Activated naive CD4-positive, alpha-beta T cell treated with anti-CD3 and anti-CD28 coated beads, Interleukin-2, amount 10 ng/mL, durations not matched to agents 7 days and 5 days (primary cell): ENCODE results near the gene DNAJC1.
"Not testable (repeated sequence)": the region's sequence is repeated elsewhere in the genome, so short reads cannot be mapped to it uniquely, and the experiment has no call there.

Experiments used
- CTCF ChIA-PET: fragments of 350-600 bp; sonication (Branson Sonifier 250); formaldehyde crosslinking; loops from one replicate; lab custom pipeline; 2021; ENCODE audit warnings: antibody characterized with exemption; lab: Charles Lee
- DNase-seq: peaks from one replicate; pipeline ENCODE4 v3.0.0-alpha.2; 2020
- H3K27ac Mint-ChIP-seq: one replicate; pipeline ENCODE4 v1.8.0; 2021; ENCODE audit warnings: mild to moderate bottlenecking, moderate library complexity, mixed read lengths
- H3K27me3 Mint-ChIP-seq: one replicate; pipeline ENCODE4 v1.8.0; 2021; ENCODE audit warnings: mild to moderate bottlenecking, mixed read lengths
- H3K36me3 Mint-ChIP-seq: one replicate; pipeline ENCODE4 v1.8.0; 2021; ENCODE audit warnings: mixed read lengths
- H3K4me1 Mint-ChIP-seq: one replicate; pipeline ENCODE4 v1.8.0; 2021; ENCODE audit warnings: mixed read lengths
- H3K4me3 Mint-ChIP-seq: one replicate; pipeline ENCODE4 v1.8.0; 2021; ENCODE audit warnings: mild to moderate bottlenecking, moderate library complexity, mixed read lengths
- H3K9me3 Mint-ChIP-seq: one replicate; pipeline ENCODE4 v1.8.0; 2021; ENCODE audit warnings: mixed read lengths

DNAJC1 gene

GRCh38 chr10:21889477-21890275 is 113.9 kb downstream of the DNAJC1 start:
- Mint-ChIP-seq H3K36me3 (peaks cover 37% of the 10 kb centered on the region), H3K4me1 (peaks cover 40% of the 10 kb centered on the region), H3K27me3 (no peaks in the 10 kb centered on the region), H3K27ac (no peak overlapping the region), H3K9me3 (peaks cover 37% of the 10 kb centered on the region), H3K4me3 (no peak overlapping the region)
- no peak for DNase-seq
- CTCF ChIA-PET = no interaction called here

- Mint-ChIP-seq H3K9me3 (peaks cover 35% of the 10 kb centered on the region), H3K27me3 (no peaks in the 10 kb centered on the region), H3K4me1 (peaks cover 40% of the 10 kb centered on the region), H3K36me3 (peaks cover 32% of the 10 kb centered on the region), H3K27ac (no peak overlapping the region), H3K4me3 (no peak overlapping the region)
- CTCF ChIA-PET = interaction anchor here (0.9 kb wide), 1 partner anchor 93 kb away, joined by 3 read pairs; no protein-coding TSS in a partner anchor
- DNase-seq = peak; percentile 42
Measured at GRCh38 chr10:21888959-21889358, 114.6 kb downstream of the DNAJC1 start.

GRCh38 chr10:21885940-21886339 is 117.6 kb downstream of the DNAJC1 start:
- CTCF ChIA-PET = no interaction called here
- H3K27me3 Mint-ChIP-seq = no peaks in the 10 kb centered on the region
- peaks cover 32% of the 10 kb centered on the region for H3K4me1 Mint-ChIP-seq
- H3K9me3 Mint-ChIP-seq = peaks cover 24% of the 10 kb centered on the region
- peaks cover 30% of the 10 kb centered on the region for H3K36me3 Mint-ChIP-seq
- no peak overlapping the region for H3K27ac Mint-ChIP-seq
- no peak overlapping the region for H3K4me3 Mint-ChIP-seq
- no peak for DNase-seq

GRCh38 chr10:21873198-21873597 is 130.3 kb downstream of the DNAJC1 start:
- Mint-ChIP-seq H3K27ac (no peak overlapping the region), H3K4me3 (no peak overlapping the region), H3K9me3 (peaks cover 13% of the 10 kb centered on the region), H3K27me3 (no peaks in the 10 kb centered on the region), H3K4me1 (no peaks in the 10 kb centered on the region), H3K36me3 (peaks cover 27% of the 10 kb centered on the region)
- CTCF ChIA-PET = no interaction called here
- no peak for DNase-seq

GRCh38 chr10:21872771-21873170 is 130.8 kb downstream of the DNAJC1 start:
- H3K27ac Mint-ChIP-seq, H3K4me3 Mint-ChIP-seq, DNase-seq, H3K4me1 Mint-ChIP-seq, CTCF ChIA-PET, H3K27me3 Mint-ChIP-seq: not testable (repeated sequence)
- peaks cover 27% of the 10 kb centered on the region for H3K36me3 Mint-ChIP-seq
- H3K9me3 Mint-ChIP-seq = peaks cover 13% of the 10 kb centered on the region

- DNase-seq = no peak
- Mint-ChIP-seq H3K27ac (no peak overlapping the region), H3K4me3 (no peak overlapping the region), H3K36me3 (peaks cover 28% of the 10 kb centered on the region), H3K4me1 (no peaks in the 10 kb centered on the region), H3K9me3 (peaks cover 13% of the 10 kb centered on the region), H3K27me3 (no peaks in the 10 kb centered on the region)
- CTCF ChIA-PET = no interaction called here
Measured at GRCh38 chr10:21870849-21871248, 132.7 kb downstream of the DNAJC1 start.

- not testable (repeated sequence) for H3K4me3 Mint-ChIP-seq
- peaks cover 23% of the 10 kb centered on the region for H3K36me3 Mint-ChIP-seq
Measured at GRCh38 chr10:21869087-21869486, 134.4 kb downstream of the DNAJC1 start.

GRCh38 chr10:21860718-21861117 is 142.8 kb downstream of the DNAJC1 start:
- Mint-ChIP-seq H3K4me3 (no peak overlapping the region), H3K27ac (no peak overlapping the region), H3K9me3 (no peaks in the 10 kb centered on the region), H3K27me3 (no peaks in the 10 kb centered on the region), H3K36me3 (peaks cover 11% of the 10 kb centered on the region), H3K4me1 (peaks cover 6% of the 10 kb centered on the region)
- CTCF ChIA-PET = no interaction called here
- no peak for DNase-seq

More at GRCh38 chr10:21869087-21869486, 134.4 kb downstream of the DNAJC1 start:
- DNase-seq, H3K27ac Mint-ChIP-seq, H3K27me3 Mint-ChIP-seq, H3K4me1 Mint-ChIP-seq, CTCF ChIA-PET: not testable (repeated sequence)
- H3K9me3 Mint-ChIP-seq = peaks cover 13% of the 10 kb centered on the region

- Mint-ChIP-seq H3K27ac (no peak overlapping the region), H3K4me1 (peaks cover 6% of the 10 kb centered on the region), H3K36me3 (peaks cover 14% of the 10 kb centered on the region), H3K4me3 (no peak overlapping the region), H3K27me3 (no peaks in the 10 kb centered on the region), H3K9me3 (no peaks in the 10 kb centered on the region)
- CTCF ChIA-PET = no interaction called here
- no peak for DNase-seq
Measured at GRCh38 chr10:21858455-21858854, 145.1 kb downstream of the DNAJC1 start.

- Mint-ChIP-seq H3K9me3 (peaks cover 25% of the 10 kb centered on the region), H3K36me3 (peaks cover 18% of the 10 kb centered on the region), H3K4me1 (no peaks in the 10 kb centered on the region), H3K4me3 (no peak overlapping the region), H3K27me3 (no peaks in the 10 kb centered on the region), H3K27ac (no peak overlapping the region)
- CTCF ChIA-PET = no interaction called here
- no peak for DNase-seq
Measured at GRCh38 chr10:21849607-21850006, 153.9 kb downstream of the DNAJC1 start.

GRCh38 chr10:21843645-21844044 is 159.9 kb downstream of the DNAJC1 start:
- H3K27me3 Mint-ChIP-seq = no peaks in the 10 kb centered on the region
- CTCF ChIA-PET = no interaction called here
- H3K4me1 Mint-ChIP-seq = no peaks in the 10 kb centered on the region
- H3K4me3 Mint-ChIP-seq = no peak overlapping the region
- DNase-seq = no peak
- H3K36me3 Mint-ChIP-seq = peaks cover 8% of the 10 kb centered on the region
- no peak overlapping the region for H3K27ac Mint-ChIP-seq
- H3K9me3 Mint-ChIP-seq = peaks cover 14% of the 10 kb centered on the region

GRCh38 chr10:21841273-21841672 is 162.3 kb downstream of the DNAJC1 start:
- CTCF ChIA-PET, H3K4me3 Mint-ChIP-seq, DNase-seq, H3K4me1 Mint-ChIP-seq, H3K27me3 Mint-ChIP-seq, H3K36me3 Mint-ChIP-seq, H3K27ac Mint-ChIP-seq: not testable (repeated sequence)
- H3K9me3 Mint-ChIP-seq = peaks cover 18% of the 10 kb centered on the region

- H3K9me3 Mint-ChIP-seq = peaks cover 43% of the 10 kb centered on the region
- H3K4me3 Mint-ChIP-seq, H3K4me1 Mint-ChIP-seq, DNase-seq, CTCF ChIA-PET, H3K27ac Mint-ChIP-seq, H3K27me3 Mint-ChIP-seq: not testable (repeated sequence)
- peaks cover 21% of the 10 kb centered on the region for H3K36me3 Mint-ChIP-seq
Measured at GRCh38 chr10:21837487-21837886, 166.0 kb downstream of the DNAJC1 start.

GRCh38 chr10:21834574-21834973 is 169.0 kb downstream of the DNAJC1 start:
- CTCF ChIA-PET, H3K4me1 Mint-ChIP-seq, H3K27me3 Mint-ChIP-seq, H3K27ac Mint-ChIP-seq, H3K4me3 Mint-ChIP-seq, DNase-seq: not testable (repeated sequence)
- Mint-ChIP-seq H3K36me3 (peaks cover 33% of the 10 kb centered on the region), H3K9me3 (peaks cover 59% of the 10 kb centered on the region)

GRCh38 chr10:21832821-21833130 is 170.8 kb downstream of the DNAJC1 start:
- H3K4me1 Mint-ChIP-seq = no peaks in the 10 kb centered on the region
- H3K4me3 Mint-ChIP-seq = no peak overlapping the region
- peaks cover 32% of the 10 kb centered on the region for H3K36me3 Mint-ChIP-seq
- peaks cover 54% of the 10 kb centered on the region for H3K9me3 Mint-ChIP-seq
- no peaks in the 10 kb centered on the region for H3K27me3 Mint-ChIP-seq
- CTCF ChIA-PET = no interaction called here
- DNase-seq = no peak
- no peak overlapping the region for H3K27ac Mint-ChIP-seq
